Caco-2 (cell line): ENCODE measurements around the gene RAB26. TPM values are rescaled to one million over a fixed set of nuclear protein-coding genes. Genes with fewer than 3 reads are reported as not detected.

Experiments used
- microRNA-seq: library from miRNA; unstranded; fragments of <30 nt; microRNA quantifications from one replicate; pipeline ENCODE4 v1.2.0, GENCODE V29; 2022
- total RNA-seq: library from RNA; stranded (reverse); gene quantifications from 2 replicates; pipeline ENCODE4 v1.2.3, GENCODE V29; 2022

RAB26 gene
- total RNA-seq, 1 experiment from 2014 or later: 1.0 TPM

Small RNA genes lying within 50 kb of the gene (microRNA-seq; reads per million reads assigned to microRNA genes)
- gene MIR3180-5: not detected
- not detected for gene MIR4516
- gene MIR6511B1: not detected

Other genes starting within 250 kb of the RAB26 start
- not detected in 2 replicates for gene HS3ST6, start 230.2 kb upstream of the RAB26 start, total RNA-seq
- 27.6 and 30.5 TPM in 2 replicates for gene MSRB1, start 205.4 kb upstream of the RAB26 start, total RNA-seq
- gene RPL3L, start 193.9 kb upstream of the RAB26 start, total RNA-seq: not detected in 2 replicates
- gene NDUFB10, start 189.1 kb upstream of the RAB26 start, total RNA-seq: 128 and 132 TPM in 2 replicates
- gene RPS2, start 183.8 kb upstream of the RAB26 start, total RNA-seq: 2,961 and 3,006 TPM in 2 replicates
- gene RNF151, start 181.8 kb upstream of the RAB26 start, total RNA-seq: not detected in 2 replicates
- 34.7 and 36.6 TPM in 2 replicates for gene TBL3, start 176.6 kb upstream of the RAB26 start, total RNA-seq
- gene NOXO1, start 167.2 kb upstream of the RAB26 start, total RNA-seq: 0.35 and 1.1 TPM in 2 replicates
- gene GFER, start 164.4 kb upstream of the RAB26 start, total RNA-seq: 57.3 and 57.4 TPM in 2 replicates
- gene SYNGR3, start 158.7 kb upstream of the RAB26 start, total RNA-seq: 2.9 and 3.3 TPM in 2 replicates
- gene ZNF598, start 138.8 kb upstream of the RAB26 start, total RNA-seq: 43.7 and 50.4 TPM in 2 replicates
- 6.1 and 8.8 TPM in 2 replicates for gene NPW, start 128.8 kb upstream of the RAB26 start, total RNA-seq
- 21.8 and 26.6 TPM in 2 replicates for gene NHERF2, start 121.7 kb upstream of the RAB26 start, total RNA-seq
- 34.3 and 38.6 TPM in 2 replicates for gene NTHL1, start 100.8 kb upstream of the RAB26 start, total RNA-seq
- 109 and 112 TPM in 2 replicates for gene TSC2, start 100.6 kb upstream of the RAB26 start, total RNA-seq
- gene PKD1, start 12.7 kb upstream of the RAB26 start, total RNA-seq: 70.5 and 76.2 TPM in 2 replicates
- gene TRAF7, start 7.2 kb downstream of the RAB26 start, total RNA-seq: 61.4 and 66.3 TPM in 2 replicates
- 6.6 and 10.8 TPM in 2 replicates for gene CASKIN1, start 48.0 kb downstream of the RAB26 start, total RNA-seq
- 53.1 and 59.7 TPM in 2 replicates for gene MLST8, start 56.8 kb downstream of the RAB26 start, total RNA-seq
- 5.4 and 10.0 TPM in 2 replicates for gene BRICD5, start 62.2 kb downstream of the RAB26 start, total RNA-seq
- gene PGP, start 66.2 kb downstream of the RAB26 start, total RNA-seq: 31.1 and 36.2 TPM in 2 replicates
- gene E4F1, start 75.0 kb downstream of the RAB26 start, total RNA-seq: 29.5 and 30.1 TPM in 2 replicates
- 0.27 and 1.00 TPM in 2 replicates for gene DNASE1L2, start 87.8 kb downstream of the RAB26 start, total RNA-seq
- 135 and 157 TPM in 2 replicates for gene ECI1, start 103.0 kb downstream of the RAB26 start, total RNA-seq
- 207 and 210 TPM in 2 replicates for gene RNPS1, start 119.5 kb downstream of the RAB26 start, total RNA-seq
- gene ABCA3, start 192.1 kb downstream of the RAB26 start, total RNA-seq: 14.6 and 16.1 TPM in 2 replicates